Activated CD4-positive, alpha-beta T cell treated with anti-CD3 and anti-CD28 coated beads for 4 hours (primary cell): ENCODE measurements around the gene RXRA.
A peak's percentile ranks its signal among the peaks of the same experiment; 100 is the strongest.

Experiments used
- DNase-seq, 2 donors: peaks; one replicate each; pipeline ENCODE4 v3.0.0-alpha.2; 2020

The RXRA gene

DNA sequence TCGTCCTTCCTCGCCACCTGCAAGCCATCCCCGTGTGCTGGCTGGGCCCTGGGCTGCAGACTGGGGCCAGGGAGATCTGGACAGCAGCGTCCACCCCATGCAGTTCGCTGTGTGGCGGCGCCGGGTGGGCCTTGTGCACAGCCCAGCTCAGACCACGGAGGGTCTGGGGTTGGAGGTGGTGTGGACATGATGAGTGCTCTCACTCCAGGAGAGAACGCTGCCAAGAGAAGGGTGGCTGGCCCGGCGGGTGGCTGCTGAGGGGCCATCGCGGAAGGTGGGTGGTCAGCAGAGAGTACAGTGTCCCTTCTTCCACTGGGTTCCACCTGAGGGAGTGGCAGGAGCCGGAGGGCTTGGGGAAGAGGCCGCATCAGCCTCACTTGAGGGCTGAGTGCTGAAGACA is 44.4 kb downstream of the RXRA start:
- DNase-seq, result no peak

GRCh38 chr9:134371731-134372130 is 45.5 kb downstream of the RXRA start:
- DNase-seq, result no peak

- DNase-seq, result no peak
Observed at GRCh38 chr9:134372581-134373267, 46.5 kb downstream of the RXRA start.

- DNase-seq, result no peak
Observed at GRCh38 chr9:134373269-134373668, 47.0 kb downstream of the RXRA start.

DNA sequence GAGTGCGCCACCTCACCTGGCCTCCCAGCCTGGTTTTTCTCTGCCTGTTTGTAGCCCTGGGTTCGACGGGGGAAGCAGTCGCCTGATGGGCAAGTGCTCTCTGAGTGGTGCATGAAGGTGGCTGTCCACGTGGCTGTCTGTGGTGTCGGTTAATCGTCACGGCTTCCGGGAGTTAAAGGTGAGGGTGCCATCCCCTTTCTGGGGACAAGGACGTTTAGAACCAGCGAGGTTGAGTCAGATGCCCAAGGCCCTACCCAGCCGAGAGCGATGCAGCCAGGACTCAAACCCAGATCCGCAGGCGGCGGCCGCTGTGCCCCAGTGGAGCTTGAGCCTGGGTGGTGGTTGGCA is 47.7 kb downstream of the RXRA start:
- DNase-seq, result no peak

GRCh38 chr9:134374301-134375010 is 48.2 kb downstream of the RXRA start:
- no peak for DNase-seq

- no peak for DNase-seq
Observed at GRCh38 chr9:134375011-134375390, 48.7 kb downstream of the RXRA start.

DNA sequence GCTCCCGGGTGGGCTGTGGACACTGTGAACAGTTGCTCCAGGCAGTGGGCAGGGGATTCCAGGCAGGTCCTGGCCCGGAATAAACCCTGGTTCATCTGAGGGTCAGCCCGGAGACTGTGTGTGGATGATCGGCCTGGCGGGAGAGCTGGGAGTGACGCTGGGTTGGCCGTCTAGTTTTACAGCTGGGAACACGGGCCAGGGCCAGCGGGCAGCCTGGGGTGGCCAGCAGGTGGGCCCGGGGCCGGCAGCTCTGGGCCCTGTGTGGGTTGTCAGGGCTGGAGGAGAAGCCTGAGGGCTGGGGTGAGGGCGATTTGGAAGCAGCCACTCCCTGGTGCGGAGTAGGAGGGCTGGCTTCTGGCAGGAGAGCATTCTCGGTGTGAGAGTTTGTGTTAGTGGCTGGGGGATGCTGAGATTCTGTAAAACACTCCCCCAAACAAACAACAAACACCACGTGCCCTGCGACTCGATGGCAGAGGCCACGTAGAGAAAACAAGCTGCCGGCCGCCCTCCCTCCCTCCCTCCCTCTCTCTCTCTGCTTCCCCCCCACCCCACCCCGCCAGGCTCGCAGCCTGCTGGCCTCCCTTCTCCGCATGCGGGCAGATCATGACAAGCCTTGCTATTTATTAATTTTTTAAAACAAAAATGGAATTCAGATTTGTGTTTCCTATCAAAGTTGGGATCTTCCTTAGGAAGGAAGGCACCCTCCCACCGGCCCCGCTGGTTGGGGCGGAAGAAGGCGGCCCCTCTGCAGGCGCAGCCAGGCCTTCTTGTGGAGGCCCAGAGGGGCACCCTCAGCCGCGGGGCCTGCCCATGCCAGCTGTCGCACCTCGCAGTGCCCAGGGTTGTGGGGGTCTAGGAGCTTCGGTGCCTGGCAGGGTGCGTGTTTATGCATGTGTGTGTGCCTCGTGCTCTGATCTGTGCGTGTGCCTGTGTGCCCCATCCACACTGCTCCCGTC is 49.5 kb downstream of the RXRA start:
- no peak for DNase-seq

DNA sequence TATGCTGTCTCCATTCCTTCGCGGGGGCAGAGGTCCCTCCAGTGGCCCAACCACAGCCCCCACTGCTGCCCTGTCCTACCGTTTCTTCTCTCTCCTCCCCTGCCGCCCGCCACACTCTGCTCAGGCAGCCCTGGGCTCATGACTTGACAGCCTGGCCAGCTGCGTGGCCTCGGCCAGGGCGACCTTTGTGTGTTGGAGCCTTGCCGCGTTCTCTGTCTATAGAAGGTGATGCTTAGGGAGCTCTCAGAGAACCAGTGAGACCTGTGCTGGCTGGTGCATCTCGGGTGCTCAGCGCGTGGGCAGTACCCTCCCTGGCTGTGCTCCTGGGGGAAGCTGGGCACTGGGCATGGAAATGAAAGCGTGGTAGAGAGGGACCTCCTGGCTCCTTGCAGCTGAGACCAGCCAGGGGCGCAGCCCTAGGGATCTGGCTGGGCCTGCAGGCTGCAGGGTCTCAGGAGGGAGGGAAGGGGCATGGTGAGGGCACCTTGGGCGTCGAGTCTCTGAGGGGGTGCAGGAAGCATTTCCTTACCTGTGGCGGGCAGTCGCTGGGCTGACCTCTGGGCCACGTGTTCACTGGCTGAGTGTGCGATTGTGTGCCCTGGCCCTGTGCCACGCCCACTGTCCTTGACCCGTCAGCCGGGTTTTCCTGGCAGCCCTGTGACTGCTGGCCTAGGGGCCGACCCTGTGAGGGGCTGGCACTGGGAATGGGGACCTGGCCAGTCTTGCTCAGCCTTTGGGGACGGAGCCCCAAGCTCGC is 50.3 kb downstream of the RXRA start:
- DNase-seq, result no peak

DNA sequence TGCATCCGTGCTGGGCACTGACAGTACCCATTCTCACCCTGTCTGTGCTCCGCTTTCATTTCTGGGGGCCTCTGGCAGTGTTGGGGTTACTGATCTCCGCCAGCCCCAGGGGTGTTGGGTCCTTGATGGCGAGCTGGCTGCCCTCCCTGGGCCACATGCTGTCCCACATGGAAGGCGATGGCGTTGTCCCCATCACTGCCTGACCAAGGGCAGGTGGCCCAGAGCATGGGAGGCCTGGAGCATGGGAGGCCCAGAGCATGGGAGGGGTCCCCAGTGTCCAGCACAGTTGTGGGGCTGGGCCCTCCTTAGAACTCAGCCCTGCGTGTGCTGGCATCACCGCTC is 50.9 kb downstream of the RXRA start:
- DNase-seq, result no peak

- DNase-seq, result no peak
Observed at GRCh38 chr9:134377976-134378375, 51.7 kb downstream of the RXRA start.

DNA sequence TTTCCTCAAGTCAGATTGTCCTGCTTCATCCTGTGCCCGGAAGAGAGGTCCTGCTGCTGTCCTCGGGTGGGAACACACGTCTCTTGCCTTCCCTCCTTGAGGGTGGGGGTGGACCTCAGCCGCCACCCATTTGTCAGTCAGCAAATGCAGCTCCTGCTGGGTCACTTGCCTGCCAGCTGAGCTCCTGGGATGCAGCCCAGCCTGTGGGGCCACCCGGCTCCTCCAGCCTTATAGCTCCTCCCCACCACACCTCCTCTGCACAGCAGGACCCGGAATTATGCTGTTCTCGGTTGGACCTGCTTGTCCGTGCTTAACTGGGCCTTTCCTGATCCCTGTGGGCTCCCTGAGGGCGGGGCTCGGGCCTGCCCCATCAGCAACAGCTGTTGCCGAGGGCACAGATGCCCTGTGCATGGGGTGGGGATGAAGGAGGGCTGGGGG is 52.7 kb downstream of the RXRA start:
- DNase-seq, result no peak

DNA sequence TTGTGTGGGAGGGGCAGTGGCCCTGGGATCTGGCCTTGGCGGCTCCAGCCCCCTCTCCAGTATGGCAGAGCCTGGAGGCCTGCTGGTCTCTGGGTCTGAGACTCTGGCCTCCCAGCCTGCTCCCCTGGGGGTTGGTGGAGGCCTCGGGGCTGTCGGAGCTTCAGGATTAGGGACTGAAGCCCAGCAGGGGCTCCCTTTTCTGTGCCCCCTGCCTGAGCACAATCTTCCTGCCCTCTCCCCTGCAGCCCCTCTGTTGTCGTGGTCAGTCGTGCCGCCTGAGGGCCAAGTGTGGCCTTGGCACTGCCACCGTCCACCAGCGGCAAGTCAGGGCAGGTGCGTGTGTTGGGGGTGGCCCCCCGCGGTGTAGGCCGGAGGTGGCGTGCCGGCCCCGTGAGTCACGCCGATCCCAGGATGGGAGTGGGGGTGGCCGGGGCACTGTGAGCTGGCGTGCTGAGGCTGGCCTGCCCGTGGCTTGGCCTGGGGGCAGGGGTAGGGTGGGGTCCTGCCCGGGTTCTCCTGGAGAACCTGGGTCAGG is 53.6 kb downstream of the RXRA start:
- no peak for DNase-seq

GRCh38 chr9:134380542-134381271 is 54.5 kb downstream of the RXRA start:
- no peak for DNase-seq

- DNase-seq, result no peak
Observed at GRCh38 chr9:134381272-134381661, 55.0 kb downstream of the RXRA start.

DNA sequence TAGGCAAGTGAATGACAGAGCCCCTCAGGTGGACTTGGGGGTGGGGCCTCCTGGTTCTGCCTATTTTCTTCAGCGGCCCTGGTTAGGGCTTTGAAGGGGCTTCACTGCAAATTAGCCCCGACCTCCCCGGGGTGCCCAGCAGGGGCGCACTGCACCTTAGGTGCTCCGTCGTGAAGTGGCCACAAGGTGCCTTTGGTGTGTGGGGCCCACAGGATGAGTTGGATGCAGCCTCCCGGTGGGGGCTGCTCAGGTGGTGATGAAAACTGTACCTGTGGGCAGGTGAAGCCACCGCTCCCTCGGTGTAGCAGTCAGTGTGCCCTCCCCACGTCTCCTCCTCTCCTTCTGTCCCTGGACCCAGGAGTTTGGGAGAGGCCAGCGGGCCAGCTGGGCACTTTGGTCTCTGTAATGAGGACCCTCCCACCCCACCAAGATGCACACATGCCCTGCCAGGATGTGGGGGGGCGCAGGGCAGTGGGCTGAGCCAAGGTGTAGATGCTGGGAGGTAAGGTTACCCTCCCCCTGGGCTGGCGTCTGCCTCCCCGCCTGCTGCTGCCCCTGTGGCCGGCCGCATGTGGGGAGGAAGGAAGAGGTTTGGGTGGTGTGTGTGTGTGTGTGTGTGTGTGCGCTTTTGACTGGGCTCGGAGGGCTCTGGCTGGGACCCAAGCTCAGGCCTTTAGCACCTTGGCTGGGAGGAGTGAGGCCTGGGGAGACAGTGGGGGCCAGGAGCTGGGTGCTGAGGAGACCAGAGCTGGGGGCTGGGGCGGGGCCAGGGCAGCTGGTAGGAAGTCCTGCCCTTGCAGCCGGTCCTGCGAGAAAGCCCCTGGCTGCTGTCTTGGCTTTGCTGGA is 55.6 kb downstream of the RXRA start:
- peak; percentile 26 to 29 for DNase-seq

DNA sequence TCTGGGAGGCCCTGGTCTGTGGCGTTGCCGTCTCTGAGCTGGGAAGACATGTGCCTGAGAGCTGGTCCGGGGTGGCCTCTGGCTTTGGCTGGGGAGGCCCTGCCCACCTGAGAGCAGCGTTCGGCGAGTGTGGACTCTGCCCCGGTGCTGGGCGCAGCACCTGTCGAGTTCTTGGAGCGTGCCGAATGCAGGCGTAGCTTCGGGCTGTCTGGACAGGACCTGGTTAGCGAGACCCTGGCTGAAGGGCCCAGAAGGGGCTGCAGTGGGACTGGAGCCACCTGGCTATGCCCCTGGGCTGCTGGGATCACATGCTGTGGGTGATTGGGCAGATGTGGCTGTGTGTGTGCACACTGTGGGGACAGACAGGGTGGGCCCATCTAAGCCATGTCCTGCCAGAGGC is 56.5 kb downstream of the RXRA start:
- DNase-seq, result no peak

DNA sequence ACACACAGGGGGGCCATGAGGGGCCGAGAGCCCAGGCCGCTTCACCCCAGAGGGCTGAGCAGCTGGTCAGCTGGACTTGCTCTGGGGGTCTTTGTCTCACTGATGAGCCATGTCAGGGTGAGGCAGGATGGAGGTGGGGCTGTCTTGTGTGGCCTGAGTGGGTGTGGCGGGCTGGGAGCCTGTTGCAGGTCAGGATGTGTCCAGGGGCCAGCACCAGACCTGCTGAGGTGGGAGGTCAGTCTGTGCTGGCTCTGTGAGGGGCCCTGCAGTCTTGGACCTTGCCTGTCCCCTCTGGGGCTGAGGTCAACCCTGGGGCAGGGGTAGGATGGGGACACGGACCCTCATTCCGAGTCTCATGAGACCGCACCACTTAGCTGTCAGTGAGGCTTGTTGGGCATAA is 56.9 kb downstream of the RXRA start:
- DNase-seq, result no peak

DNA sequence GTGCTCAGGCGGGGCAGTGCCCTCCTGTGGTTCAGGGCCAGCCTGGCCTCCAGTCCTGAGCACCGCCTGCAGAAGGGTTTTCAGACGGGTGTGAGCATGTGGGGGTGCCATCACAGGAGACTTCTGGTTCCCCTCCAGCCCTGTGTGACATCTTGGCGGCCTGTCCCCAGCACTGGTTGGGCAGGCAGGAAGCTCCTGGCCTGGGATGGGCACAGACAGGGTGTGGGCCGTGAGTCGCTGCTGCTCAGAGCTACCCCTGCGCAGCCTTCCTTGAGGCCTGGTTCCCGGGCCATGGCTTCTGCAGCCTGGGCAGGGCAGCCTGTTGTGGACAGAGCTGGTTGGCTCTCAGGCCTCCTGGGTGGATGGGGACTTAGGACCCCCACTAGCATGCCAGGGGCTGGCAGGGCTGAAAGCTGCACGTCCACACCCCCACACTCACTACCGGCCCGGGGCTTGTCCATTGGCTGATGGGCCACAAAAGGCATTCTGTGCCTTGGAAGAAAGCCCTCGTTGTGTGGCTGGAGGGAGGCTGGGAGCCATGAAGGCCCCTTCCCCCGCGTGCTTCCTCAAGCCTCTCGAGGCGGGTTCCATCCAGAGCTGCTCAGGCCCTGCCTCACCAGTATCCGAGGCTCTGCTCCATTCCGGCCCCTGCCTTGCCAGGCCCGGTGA is 58.7 kb downstream of the RXRA start:
- DNase-seq, result no peak

DNA sequence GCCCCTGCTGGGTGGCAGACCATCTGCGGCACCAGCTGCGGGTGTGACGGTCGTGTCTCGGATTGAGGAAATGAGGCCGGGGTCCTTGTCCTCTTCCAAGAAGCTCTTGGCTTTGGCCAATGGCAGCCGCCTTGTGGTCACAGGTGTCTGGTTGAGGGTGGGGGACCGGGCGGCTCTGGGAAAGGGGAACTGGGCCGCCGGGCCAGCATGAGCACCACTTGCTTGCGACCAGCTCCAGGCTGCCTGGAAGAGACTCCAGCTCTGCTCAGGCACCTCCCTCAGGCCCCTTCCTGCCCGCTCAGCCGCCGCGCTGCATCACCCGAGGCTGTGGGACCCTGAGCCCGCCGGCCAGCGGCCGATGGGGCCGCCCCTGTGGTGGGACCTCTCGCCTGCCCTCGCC is 59.7 kb downstream of the RXRA start:
- DNase-seq, result no peak
